ENCODE data around the gene SLC38A8.

The SLC38A8 gene

DNA sequence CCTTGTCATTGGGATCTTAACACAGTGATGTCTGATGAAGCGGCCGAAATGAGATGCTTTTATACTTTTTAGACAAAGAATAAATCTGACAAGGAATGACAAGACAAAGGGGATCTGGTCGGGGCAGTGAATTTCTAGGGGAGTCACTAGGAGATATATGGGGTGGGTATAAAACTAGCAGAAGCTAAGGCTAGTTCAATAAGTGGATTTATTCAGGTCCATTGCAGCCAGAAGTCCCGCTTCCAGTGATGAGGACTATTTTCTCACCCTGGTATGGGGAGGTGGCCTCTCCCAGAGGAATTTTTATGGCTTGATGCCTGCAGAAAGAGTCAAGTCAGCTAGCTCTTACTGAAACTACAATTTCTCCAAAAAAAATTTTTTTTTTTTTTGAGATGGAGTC is 23.9 kb downstream of the SLC38A8 start:
- H3K27ac ChIP-seq = no peak overlapping the region

DNA sequence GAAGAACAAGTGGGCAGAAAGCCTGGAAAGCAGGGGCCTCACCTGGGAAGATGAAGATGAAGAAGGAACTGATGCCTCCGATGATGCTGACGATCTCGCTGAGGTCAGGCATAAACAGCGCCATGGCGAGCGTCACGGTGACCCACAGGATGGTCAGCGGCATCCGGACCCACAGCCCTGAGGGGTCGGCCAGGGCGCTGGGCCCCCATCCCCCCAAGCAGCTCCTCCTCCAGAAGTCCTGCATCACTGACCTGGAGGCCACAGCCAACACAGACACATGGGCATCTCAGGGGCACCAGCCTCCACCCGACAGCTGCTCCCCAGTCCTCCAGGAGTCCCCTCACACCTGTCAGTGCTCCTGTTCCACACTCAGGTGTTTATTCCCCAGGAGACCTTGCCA is 26.1 kb downstream of the SLC38A8 start:
- TF ChIP-seq ZFX (IDR thresholded peaks at IDR 0.05) = no peak
- TF ChIP-seq, protein P1, sequence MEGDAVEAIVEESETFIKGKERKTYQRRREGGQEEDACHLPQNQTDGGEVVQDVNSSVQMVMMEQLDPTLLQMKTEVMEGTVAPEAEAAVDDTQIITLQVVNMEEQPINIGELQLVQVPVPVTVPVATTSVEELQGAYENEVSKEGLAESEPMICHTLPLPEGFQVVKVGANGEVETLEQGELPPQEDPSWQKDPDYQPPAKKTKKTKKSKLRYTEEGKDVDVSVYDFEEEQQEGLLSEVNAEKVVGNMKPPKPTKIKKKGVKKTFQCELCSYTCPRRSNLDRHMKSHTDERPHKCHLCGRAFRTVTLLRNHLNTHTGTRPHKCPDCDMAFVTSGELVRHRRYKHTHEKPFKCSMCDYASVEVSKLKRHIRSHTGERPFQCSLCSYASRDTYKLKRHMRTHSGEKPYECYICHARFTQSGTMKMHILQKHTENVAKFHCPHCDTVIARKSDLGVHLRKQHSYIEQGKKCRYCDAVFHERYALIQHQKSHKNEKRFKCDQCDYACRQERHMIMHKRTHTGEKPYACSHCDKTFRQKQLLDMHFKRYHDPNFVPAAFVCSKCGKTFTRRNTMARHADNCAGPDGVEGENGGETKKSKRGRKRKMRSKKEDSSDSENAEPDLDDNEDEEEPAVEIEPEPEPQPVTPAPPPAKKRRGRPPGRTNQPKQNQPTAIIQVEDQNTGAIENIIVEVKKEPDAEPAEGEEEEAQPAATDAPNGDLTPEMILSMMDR (conservative IDR thresholded peaks at IDR 0.05) = no peak
- no peak overlapping the region for H3K27ac ChIP-seq

More for the DNA sequence above, 23.9 kb downstream of the SLC38A8 start:
- no peak for TF ChIP-seq ZFX (IDR thresholded peaks at IDR 0.05)
- TF ChIP-seq, protein P1 (conservative IDR thresholded peaks at IDR 0.05) = no peak

DNA sequence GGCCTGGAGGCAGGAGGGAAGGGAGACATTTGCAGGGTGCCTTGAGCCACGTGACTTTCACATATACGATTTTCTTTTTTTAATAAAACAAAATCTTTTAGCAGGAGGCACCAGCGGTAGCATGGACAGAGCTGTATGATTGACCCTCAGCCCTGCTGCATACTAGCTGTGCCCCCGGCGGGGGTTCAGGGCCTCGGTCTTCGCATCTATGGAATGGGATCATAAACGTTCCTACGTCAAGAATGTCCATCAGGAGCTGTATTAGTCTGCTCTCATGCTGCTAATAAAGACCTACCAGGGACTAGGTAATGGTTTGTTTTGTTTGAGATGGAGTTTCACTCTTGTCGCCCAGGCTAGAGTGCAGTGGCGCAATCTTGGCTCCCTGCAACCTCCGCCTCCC is 27.2 kb downstream of the SLC38A8 start:
- no peak overlapping the region for H3K27ac ChIP-seq
- no peak for TF ChIP-seq ZFX (IDR thresholded peaks at IDR 0.05)
- TF ChIP-seq, protein P1 (conservative IDR thresholded peaks at IDR 0.05) = no peak

DNA sequence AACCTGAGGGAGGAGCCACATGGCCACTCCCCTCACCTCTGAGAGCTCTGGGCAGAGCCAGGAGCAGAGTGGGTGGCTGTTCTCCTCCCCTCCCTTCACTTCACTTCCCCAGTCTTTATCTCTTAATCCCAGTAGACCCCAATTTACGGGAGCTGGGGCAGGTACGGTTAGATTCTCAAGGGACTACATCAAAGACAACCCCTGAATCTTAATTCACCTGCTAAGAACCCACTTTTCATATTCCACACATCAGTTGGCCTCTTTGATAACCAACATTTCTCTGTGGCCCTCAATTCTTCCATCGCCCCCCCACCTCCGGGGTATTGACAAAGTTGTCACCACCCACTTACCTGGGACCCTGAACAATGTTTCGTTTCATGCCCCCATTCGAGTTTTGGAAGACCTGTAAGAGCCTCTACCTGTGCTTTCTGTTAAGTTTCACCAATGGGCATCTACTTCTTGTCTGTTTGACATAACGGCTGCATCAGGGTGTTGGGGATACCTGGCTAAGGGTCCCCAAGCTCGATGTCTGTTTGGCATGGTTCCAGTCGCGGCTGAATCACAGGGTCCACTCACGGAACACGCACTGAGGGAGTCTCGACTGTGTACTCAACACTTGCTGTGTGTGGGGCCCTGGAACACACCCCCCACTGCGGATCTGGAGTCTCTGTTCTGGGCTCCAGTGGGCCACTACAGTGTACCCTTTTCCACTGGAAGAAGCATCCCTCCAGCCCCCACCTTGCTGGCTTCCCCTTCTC is 27.8 kb downstream of the SLC38A8 start:
- H3K27ac ChIP-seq = no peak overlapping the region

DNA sequence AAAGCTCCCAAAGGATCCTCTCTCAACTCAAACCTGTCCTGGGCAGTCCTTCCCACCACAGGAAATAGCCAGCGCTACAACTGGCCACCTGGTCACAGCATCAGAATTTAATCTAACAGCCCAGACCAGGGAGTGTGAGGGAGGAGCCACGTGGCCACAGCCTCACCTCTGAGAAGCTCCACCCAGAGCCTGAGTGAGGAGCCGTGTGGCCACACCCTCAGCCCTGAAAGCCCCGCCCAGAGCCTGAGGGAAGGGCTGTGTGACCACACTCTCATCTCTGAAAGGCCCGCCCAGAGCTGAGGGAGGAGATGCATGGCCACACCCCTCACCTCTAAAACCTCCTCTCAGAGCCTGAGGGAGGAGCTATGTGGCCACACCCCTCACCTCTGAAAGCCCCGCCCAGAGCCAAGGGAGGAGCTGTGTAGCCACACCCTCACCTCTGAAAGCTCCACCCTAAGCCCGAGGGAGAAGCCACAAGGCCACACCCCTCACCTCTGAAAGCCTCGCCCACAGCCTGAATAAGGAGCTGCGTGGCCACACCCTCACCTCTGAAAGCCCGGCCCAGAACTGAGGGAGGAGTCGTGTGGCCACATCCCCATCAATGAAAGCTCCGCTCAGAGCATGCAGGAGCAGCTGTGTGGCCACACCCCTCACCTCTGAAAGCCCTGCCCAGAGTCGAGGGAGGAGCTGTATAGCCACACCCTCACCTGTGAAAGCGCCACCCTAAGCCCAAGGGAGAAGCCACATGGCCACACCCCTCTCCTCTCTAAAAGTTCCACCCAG is 28.6 kb downstream of the SLC38A8 start:
- H3K27ac ChIP-seq = no peak overlapping the region; the same call in 1 of the 2 replicates
- TF ChIP-seq, protein P1 (conservative IDR thresholded peaks at IDR 0.05) = no peak

More for the DNA sequence above, 27.8 kb downstream of the SLC38A8 start:
- TF ChIP-seq ZFX (IDR thresholded peaks at IDR 0.05) = no peak
- TF ChIP-seq, protein P1 (conservative IDR thresholded peaks at IDR 0.05) = no peak

DNA sequence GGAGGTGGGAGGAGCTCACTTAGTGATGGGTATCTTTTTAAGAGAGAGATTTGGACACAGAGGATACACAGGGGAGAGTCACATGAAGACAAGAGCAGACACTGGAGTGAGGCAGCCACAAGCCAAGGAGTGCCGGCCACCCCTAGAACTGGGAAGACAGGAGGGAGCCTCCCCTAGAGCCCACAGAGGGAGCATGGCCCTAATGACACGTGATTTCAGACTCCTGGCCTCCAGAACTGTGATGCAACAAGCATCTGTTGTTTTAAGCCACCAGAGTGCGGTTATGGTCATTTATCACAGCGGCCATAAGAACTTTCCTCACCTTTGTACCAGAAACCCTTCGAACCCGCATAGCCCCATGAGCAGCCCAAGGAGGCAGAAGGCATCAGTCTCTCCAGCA is 33.3 kb downstream of the SLC38A8 start:
- no peak for TF ChIP-seq ZFX (IDR thresholded peaks at IDR 0.05)
- TF ChIP-seq, protein P1 (conservative IDR thresholded peaks at IDR 0.05) = no peak
- no peak overlapping the region for H3K27ac ChIP-seq

DNA sequence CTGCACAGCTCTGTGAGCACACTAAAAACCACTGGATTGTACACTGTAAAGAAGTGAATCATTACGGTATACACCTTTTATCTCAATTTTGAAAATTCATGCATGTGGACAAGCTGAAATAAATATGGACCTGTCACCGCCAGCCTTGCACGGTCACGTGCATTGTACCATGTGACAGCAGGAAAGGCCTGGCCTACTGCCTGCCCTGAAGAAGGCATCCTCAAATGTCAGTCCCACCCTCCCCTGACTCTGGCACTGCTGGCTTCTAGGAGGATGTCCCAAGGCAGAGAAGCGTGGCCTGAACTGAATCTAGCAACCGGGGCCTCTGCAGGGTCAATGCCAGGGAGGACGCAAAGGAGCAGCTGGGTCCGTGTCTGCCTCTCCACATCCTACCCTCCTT is 34.6 kb downstream of the SLC38A8 start:
- TF ChIP-seq, protein P1 (conservative IDR thresholded peaks at IDR 0.05) = no peak
- TF ChIP-seq ZFX (IDR thresholded peaks at IDR 0.05) = no peak
- H3K27ac ChIP-seq = no peak overlapping the region
